A549 (cell line): ENCODE measurements around the gene NEDD9.

Experiments
- CHD4 ChIP-seq: fragments of 200-600 bp; sonication (generic); IDR thresholded peaks from 2 replicates; pipeline ENCODE4 v1.6.1; 2016; ENCODE audit warnings: antibody characterized with exemption, mild to moderate bottlenecking, borderline replicate concordance
- CTCF ChIP-seq: fragments of >200 bp; sonication (Bioruptor Twin); formaldehyde crosslinking; IDR thresholded peaks from 3 replicates; pipeline ENCODE4 v1.5.1; 2016
- JUN ChIP-seq, 2 experiments: fragments of >200 bp; sonication (Bioruptor Twin); formaldehyde crosslinking; IDR thresholded peaks; 2 replicates in 1 of 2; 3 replicates in 1 of 2; pipeline ENCODE4 v1.6.1; 2016 to 2017
- POLR2A ChIP-seq: IDR thresholded peaks from 2 replicates; pipeline ENCODE4 v1.6.1; 2012; ENCODE audit warnings: mild to moderate bottlenecking, low read length
- RAD21 ChIP-seq, 2 experiments: fragments of >200 bp in 1 of 2; sonication (Bioruptor Twin) in 1 of 2; formaldehyde crosslinking in 1 of 2; IDR thresholded peaks in 1 of 2; conservative IDR thresholded peaks in 1 of 2; 2 replicates in 1 of 2; 3 replicates in 1 of 2; pipeline ENCODE4 v1.6.1; 2012 to 2018; ENCODE audit warnings: inconsistent platforms in 1 of 2
- TF ChIP-seq, protein P1 (sequence below): fragments of >200 bp; sonication (Bioruptor Twin); formaldehyde crosslinking; IDR thresholded peaks from 2 replicates; pipeline ENCODE4 v1.6.1; 2016

GRCh38 chr6:11146117-11146826 is 86.2 kb downstream of the NEDD9 start:
- TF ChIP-seq RAD21 (conservative IDR thresholded peaks at IDR 0.05 in 1 of 2, IDR thresholded peaks at IDR 0.05 in 1 of 2) = no peak
- no peak for TF ChIP-seq JUN (IDR thresholded peaks at IDR 0.05)
- no peak for TF ChIP-seq CHD4
- TF ChIP-seq, protein P1, sequence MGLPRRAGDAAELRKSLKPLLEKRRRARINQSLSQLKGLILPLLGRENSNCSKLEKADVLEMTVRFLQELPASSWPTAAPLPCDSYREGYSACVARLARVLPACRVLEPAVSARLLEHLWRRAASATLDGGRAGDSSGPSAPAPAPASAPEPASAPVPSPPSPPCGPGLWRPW = no peak
- no peak for TF ChIP-seq CTCF
- TF ChIP-seq POLR2A = no peak
